Measurements from ENCODE around the gene CHCHD3.

DNA sequence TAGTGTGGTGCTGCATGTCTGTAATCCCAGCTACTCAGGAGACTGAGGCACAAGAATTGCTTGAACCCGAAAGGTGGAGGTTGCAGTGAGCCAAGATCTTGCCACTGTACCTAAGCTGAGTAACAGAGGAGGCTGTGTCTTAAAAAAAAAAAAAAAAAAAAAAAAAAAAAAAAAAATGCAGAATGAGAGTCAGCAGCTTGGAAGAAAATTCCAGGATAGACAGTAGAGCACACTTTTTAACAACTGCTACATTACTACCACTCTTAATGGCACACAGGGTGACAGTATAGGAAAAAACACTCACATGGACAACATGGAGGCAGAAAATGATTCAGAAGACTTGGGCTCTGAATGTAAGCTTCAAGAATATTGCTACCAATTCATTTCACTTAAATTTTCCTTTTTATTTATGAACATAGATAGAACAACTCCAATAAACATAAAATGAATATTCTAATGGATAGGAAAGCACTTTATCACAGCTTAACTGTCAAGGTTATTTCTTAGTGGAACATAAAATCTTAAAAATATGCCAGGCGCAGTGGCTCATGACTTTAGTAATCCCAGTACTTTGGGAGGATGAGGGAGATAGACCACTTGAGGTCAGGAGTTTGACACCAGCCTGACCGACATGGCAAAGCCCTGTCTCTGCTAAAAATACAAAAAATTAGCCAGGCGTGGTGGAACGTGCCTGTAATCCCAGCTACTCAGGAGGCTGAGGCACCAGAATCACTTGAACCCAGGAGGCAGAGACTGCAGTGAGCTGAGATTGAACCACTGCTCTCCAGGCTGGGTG, 31.5 kb downstream of the CHCHD3 start:
- TF ChIP-seq POLR2A (IDR thresholded peaks at IDR 0.05; ENCODE audit: low read depth, low read length) (no peak), TAF1 (IDR thresholded peaks at IDR 0.05; ENCODE audit: low read depth, low read length) (no peak)
